T-helper 1 cell (primary cell): Measurements from ENCODE around the gene SUGCT.

Source experiments
- DNase-seq, 5 donors: peaks; one replicate each; pipeline ENCODE4 v3.0.0-alpha.2; 2012 to 2020

The SUGCT gene

DNA sequence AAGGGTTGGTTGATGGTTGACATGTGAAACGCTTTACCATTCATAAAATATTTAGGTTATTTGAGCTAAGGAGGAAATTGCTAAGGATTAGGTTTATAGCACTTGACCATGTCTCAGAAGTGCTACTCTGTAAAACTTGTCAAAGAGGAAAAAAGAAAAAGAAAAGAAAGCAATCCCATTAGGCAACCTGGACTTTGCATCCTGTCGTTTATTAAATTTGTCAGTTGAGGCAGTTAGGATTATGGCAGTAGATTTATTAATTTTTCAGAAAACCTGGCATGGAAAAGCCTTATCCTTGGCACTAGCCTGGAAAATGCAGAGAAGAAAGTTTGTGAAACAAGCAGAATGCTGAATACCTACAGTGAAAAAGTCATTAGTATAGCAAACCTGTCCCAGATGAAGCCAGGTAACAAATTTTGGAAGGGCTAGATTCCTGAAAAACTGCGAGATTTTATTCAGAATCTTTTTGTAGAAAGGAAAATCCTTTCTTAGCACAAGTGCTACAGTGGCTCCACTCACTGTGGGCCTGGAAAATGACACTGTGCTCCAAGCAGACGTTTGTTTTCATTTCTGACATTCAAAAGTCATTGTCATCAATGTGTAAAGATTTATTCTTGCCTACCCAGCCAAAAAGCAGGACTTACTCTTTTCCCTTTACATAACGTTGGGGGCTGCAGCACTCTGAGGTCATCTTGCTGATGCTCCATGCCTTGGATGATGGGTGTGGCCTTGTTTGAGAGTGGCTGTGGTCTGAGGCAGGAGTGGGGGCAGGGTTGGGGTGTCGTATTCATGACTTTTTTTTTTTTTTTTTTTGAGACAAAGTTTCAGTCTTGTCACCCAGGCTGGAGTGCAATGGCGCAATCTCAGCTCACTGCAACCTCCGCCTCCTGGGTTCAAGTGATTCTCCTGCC lies 664.9 kb downstream of the SUGCT start:
- DNase-seq: no peak

DNA sequence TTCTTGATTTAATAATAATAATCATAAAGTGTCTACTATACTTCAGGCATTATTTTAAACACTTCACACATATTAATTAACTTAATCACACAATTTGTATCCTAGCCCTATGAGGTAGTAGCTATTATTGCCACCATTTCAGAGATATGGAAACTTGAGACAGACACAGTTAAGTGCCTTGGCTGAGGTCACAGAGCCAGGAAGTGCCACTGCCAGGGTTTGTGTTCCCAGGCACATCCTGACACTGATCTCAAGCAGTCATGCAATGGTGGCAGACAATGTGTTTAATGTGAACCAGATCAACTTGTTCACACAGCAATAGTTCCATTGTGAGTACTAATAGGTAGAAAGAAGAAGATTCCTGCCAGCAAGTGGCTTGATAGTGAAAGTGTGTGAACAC lies 666.0 kb downstream of the SUGCT start:
- DNase-seq: no peak

DNA sequence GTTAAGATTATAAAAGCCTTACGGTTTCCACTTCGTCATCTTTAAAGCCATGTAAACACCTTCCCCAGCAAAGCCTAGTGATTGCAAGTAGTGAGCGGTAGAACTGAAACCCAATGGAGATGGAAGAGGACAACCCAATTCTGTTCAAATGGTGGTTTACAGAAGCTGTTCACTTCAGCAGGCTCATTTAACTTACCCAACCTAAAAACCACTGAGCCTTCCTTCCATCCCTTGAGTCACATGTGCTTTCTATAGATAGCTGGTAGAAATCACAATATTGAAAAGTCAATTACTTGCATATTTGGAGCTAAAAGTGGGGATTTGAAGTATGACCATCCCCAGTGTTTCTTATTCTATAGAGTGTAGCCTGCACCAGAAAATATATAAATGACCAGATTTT lies 667.7 kb downstream of the SUGCT start:
- DNase-seq: no peak

DNA sequence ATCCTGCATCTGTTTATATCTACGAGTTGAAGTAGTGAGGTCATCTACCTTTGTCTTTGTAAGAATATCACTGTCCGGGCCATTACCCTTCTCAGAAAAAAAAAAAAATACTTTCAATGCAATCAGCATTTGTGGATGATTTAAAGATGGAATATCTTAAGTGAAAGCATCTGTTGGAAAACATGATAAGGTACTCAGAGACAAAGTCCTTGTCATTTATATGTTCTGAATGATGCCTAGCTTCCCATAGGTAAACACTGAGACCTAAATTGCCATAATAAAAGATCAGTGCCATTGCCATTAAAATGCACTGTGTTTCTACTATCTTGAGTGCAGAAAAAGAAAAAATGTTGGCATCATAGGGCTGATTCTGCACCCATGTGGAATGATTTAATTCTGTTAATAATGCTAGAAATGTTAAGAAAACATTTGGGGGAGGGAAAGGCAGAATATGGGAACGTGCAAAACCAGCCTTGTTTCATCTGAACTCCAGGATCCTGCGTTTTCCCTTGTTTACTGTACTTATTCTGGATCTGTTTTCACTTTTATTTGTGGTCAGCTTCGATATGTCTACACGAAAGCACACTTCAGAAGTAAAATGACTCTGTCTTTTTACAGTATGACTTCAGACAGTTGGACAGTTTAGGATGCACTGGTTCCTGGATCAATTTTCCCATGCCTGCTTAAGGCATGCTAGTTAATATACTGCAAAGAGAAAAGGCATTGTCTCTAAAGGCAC lies 669.8 kb downstream of the SUGCT start:
- DNase-seq: no peak

DNA sequence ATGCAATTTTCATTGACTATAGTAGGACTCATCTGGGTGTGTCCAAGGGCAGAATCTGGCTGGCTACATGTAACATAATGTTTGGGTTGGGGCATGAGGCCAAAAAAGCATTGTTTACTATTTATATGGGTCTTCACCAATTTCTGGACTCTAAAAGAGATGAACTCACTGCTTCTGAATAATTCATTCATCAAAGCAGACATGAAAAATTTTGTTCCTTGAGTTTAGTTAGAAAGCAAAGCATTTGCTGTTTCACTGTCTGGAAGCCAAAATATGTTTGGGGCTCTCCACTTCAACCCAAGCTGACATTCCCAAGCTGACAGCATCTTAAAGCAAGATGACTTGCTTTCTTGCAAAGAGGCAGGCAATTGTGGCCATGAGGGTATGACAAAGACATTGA lies 670.6 kb downstream of the SUGCT start:
- DNase-seq: no peak

DNA sequence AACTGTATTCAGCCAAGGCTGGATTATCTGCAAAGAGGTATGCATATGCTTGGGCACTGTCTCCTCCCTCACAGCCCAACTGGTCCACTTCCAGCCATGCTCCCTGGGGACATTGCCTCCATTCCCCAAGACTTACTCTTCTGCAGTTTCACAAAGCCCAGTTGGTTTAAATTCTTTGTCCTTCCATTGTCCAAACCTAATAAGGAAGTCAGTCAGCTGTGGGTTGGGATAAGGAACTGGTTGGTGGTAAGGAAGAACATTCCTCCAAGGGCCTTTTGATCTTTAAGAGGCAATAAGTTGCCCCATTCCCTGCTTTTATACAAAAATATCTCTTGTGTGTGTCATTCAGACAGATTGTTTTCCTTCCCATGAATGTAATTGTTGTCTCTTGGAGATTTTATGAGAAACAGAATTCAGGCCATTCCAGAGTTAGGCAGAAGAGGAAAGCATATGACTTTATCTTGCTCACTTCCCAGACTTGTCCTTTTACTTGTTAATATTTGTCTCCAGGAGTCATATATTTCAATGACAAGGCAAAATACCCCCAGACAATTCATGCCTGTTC lies 673.7 kb downstream of the SUGCT start:
- no peak for DNase-seq

DNA sequence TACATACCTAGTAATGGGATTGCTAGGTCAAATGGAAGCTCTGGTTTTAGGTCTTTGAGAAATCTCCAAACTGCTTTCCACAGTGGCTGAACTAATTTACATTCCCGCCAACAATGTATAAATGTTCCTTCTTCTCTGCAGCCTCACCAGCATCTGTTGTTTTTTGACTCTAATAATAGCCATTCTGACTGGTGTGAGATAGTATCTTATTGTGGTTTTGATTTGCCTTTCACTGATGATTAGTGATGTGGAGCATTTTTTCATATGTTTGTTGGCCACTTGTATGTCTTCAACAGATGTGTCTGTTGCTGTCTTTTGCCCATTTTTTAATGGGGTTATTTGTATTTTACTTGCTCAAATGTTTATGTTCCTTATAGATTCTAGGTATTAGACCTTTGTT lies 675.5 kb downstream of the SUGCT start:
- DNase-seq: no peak

DNA sequence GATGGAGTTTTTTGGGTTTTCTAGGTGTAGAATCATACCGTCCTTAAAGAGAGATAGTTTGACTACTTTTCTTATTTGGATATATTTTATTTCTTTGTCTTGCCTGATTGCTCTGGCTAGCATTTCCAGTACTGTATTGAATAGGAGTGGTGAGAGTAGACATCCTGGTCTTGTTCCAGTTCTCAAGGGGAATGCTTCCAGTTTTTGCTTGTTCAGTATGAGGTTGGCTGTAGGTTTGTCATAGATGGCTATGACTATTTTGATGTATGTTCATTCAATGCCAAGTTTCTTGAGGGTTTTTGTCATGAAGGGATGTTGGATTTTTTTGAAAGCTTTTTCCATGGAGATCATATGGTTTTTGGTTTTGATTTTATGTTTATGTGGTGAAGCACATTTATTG lies 676.9 kb downstream of the SUGCT start:
- DNase-seq: no peak

DNA sequence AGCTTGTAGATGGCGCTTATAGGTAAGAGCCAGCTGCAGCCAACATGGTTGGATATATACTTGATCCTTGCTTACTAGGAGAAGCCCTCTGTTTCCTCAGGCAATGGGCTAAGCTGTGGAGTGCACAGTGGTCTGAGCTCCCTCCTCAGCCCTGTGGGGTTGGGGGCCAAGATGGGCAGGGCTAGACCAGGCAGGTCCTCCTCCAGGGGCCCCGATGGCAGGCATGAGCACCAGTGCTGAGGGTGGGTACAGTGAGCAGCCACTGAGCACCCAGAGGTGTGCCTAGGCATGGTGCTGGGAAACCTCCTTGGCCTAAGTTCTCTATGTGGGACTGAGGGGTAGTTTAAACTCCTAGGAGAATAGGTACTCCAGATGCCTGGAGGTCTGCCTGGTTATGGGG lies 680.2 kb downstream of the SUGCT start:
- DNase-seq: no peak

DNA sequence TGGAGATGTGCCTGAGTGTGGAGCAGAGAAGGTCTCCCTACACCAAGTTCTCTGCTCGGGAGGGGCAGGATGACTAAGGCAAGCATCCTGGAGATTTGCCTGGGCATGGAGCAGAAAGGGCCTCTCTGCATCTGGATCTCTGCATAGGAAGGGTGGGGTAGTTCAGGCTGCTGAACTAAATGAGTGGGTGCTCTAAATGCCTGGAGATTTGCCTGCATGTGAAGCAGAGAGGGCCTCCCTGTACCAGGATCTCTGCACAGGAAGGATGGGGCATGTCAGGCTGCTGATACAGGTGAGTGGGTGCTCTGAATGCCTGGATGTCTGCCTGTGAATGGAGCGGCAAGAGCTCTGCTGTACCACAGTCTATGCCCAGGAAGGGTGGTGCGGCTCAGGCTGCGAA lies 680.7 kb downstream of the SUGCT start:
- no peak for DNase-seq

DNA sequence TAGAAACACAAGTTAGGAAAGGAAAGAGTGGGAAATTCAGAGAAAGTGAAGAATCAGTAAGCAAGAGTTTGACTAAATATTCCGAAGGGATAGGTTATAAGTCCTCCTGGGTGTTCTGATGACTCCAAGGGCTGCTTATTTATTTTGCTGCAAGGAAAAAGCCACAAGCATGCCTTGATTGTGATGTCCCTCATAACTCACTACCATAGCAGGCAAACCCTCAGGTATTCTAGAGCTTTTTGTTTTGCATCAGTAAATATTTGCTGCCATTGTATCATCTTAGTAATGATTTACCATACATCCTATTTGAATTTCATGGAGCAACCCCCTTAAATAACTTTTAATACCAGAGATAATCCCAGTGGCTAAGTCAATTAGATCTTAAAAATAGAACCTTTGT lies 688.1 kb downstream of the SUGCT start:
- DNase-seq: no peak

DNA sequence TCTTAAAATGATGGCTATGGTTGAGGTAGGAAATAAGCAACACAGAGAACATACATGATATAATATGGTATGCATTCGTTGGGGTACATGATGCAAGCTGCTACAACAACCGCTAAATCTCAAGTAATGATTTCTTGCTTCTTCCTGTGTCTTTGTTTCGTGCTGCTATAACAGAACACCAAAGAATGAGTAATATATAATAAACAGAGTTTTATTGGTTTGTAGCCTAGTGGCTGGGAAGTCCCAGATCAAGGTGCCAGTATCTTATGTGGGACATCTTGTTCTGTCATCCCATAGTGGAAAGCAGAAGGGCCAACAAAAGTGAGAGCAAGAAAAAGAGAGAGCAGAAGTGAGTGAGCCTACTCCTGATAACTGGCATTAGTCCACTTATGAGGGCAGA lies 689.7 kb downstream of the SUGCT start:
- no peak for DNase-seq

DNA sequence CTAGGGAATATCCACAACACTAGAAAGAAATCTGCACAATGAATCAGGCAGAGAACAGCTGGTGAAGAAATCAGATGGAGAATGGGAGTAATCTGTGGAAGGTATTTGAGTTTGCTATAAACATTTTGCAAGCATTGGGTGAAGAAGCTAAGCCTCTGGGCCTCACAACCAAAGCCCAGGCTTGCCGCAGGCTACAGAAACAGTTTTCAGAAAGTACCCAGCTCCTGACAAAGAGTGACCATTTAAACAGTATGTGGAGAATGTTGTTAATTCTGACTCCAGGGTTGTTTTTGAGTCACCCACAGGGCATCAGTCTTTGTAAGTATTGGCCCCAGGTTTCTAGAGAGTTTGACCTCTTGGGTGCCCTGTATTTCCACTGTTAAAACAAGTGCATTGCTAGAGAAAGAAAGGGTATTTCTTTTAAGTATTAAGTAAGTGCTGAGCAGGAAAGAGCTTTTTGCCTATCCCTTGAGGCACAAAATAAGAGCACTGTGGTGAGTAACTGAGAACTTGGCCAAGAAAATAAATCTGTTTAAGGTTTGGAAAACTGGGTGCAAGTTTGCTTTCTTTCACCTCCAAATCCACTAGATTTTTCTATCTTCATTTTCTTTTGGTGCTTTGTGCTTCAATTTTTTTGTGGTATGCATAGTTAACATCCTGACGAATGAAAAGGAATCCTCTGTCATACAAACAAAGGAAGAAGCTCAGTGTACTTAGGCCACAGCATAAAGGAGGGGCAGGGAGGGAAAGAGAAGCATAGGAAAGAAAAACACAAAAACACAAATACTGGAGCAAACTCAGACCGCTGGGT lies 691.8 kb downstream of the SUGCT start:
- DNase-seq: no peak

DNA sequence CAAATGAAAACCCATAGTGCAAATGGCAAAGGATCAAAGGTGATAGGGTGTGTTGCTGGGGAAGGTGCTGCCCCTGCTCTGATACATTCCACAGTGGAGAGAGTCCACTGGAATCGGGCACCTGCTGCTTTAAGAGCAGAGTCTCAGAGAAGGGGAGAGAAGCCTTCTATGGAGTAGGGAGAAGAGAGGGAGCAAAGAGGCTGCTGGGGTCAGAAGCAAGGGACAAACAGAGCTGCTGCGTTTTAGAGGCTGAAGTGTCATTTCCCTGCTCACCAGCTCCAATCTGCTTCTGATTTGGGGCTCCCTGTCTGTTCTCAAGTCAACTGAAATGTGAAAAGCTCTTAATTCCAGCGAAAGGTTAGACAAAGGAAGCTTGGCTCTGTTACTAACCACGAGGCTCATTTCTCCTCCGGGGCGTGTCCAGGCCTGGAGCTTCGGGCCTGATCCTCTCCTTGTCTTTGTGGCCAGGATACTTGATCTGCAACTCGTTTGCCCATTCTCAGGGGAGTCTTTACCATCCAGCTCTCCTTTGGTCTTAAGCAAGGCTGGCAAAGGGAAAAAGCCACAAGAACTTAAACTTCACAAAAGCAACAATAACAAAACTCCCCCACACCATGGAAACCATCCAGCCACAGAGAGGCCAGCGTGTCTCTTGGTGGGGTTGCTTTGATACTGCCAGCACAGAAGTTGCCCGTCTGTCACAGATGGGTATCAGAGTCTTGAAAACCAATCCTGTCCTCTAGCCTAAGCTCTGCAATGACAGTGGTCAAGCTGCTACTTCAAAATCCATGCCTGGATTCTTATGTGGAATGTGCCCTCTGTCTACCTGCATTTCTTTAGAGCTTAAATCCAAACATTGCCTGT lies 692.6 kb downstream of the SUGCT start:
- no peak for DNase-seq

DNA sequence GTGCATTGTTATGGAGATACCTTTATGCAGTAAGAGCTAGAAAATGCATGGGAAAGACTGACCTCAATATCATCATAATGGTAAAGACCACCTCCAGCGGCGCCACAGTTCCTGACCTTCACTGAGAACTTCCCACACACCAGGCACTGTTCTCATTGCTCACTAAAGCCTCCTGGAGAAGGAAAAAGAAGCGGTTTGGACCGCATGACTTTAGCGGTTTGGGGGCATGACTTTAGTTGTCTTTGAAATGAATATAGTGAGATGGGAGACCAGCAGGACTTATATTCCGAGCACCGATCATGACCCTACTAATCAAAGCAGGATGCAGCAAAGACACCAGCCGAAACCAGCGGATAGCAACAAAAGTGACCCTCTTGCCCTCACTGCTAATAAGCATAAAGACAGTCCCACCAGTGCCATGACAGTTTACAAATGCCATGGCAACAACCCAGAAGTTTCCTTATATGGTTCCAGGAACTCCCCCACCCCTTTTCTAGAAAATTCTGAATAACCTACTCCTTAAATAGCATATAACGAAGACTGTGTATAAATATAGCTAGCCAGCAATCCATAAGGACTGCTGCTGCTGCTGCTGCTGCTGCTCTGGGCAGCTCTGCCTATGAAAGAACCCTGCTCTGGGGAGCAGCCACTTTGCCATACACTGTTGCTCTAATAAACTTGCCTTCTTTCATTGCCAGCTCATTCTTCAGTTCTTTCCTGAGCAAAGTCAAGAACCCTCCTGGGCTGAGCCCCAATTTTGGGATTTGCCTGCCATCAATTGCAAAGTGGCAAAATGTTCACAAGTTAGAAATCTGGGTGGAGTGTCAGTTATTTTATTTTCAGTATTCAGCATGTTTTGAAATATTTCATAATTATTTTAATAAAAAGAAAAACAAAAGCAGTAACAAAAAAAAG lies 694.1 kb downstream of the SUGCT start:
- no peak for DNase-seq

DNA sequence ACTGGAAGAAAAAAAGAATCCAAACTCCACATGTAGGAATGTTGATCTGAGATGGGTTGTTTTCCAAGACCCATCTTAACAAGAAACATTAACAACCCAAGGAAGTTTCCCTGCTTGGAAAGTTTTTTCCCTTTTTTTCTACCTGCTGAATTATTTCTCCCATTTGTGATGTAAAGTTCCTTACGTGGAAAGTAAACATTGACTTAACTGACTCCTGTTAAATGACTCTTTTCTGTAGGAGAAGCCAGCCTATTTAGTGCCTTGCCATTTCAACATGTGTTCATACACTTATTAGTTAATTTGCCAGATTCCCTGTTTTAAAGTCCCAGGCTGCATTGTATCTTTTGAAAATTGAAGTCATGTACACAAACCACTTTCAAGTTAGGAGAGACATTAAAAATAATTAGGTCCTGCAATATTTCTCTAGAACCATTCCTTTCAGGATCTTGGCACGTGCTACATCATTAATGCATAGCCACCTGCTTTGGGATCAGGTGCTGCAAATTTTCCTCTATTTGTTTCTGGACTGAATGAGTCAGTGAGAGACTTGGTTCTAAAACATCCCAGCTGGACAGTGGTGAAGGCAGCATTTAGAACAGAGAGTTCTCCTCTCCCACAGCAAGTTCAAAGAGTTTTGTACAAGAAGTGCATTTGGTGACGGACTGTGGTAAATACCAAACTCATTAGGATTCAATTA lies 698.5 kb downstream of the SUGCT start:
- DNase-seq: no peak

DNA sequence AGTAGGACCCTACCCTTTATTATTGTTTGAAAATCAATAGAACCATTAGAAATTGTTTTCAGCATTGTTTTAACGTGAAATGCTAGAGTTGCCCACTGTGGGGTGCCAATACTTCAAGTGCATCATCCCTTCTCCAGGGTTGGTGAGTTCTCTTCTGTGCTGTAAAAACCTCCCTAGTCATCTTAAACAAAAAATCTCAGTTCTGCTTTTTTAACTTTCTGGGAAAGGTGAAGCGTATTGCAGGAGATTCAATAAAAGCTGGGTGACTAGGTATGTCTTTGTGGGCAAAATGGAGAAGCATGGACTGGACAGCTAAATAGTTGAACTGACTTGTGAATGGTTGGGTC lies 699.1 kb downstream of the SUGCT start:
- no peak for DNase-seq

DNA sequence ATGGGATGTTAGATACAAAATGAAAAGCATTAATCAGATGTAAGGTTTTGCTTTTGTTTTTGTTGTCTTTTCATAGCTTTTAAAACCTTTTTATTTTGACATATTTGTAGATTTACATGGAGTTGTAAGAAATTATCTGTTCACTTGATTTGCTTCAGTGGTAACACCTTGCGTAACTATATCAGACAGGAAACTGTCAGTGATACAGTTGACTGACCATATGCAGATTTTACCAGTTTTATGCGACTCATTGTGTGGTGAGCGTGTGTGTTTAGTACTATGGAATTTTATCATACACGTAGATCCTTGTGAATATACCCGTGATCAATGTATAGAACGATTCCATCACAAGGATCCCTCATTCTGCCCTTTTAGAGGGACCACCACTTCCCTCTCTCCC lies 701.4 kb downstream of the SUGCT start:
- no peak for DNase-seq

DNA sequence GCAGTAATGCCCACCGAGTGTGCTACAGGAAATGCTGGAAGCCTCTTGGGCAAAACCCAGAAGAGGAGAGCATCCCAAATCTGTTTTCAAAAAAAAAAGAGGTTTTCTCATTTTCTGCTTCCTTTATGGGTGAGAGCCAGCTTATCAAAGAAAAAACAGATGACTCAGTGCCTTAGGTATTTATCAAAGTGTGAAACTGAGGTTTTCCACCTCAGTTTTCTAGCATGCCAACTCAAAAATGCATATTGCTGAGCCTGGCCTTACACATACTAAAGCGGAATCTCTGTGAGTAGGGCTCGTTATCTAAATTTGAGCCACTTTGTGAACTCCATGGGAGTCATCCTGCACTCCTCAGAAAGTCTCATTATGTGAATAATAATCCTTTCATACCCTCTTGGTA lies 705.1 kb downstream of the SUGCT start:
- no peak for DNase-seq

DNA sequence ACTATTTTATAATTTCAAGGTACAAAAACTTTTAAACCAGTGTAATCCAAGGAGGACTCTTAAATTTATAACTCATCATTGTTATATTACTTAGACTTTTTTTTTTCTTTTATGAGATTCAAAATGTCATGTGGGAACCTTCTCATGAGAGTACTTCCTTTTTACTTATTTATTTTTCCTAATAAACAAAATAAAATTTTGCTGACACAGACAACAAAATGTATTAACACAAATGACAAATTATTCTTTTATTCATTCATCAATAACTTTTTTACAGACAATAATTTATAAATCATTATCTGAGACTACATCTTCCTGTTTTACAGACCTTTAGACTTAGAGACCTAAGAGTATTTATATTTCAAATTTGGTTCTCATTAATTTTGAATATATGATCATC lies 706.2 kb downstream of the SUGCT start:
- no peak for DNase-seq
